NT2/D1 (cell line): ENCODE data around the gene PNKD.

Experiments
- DNase-seq: peaks from one replicate; pipeline ENCODE4 v3.0.0-alpha.2; 2011; ENCODE audit warnings: low read depth, low spot score
- H3K27me3 ChIP-seq: 2 replicates; pipeline ENCODE4 v1.6.0; 2011; ENCODE audit warnings: mild to moderate bottlenecking; ENCODE audit not compliant: insufficient read length, insufficient read depth
- H3K36me3 ChIP-seq: 2 replicates; pipeline ENCODE4 v1.6.1; 2011; ENCODE audit warnings: mild to moderate bottlenecking, low read length, mixed read lengths; ENCODE audit not compliant: insufficient read depth, insufficient read length
- H3K4me1 ChIP-seq: 2 replicates; pipeline ENCODE4 v1.5.1; 2011; ENCODE audit not compliant: insufficient read depth, insufficient read length
- H3K4me3 ChIP-seq: 2 replicates; pipeline ENCODE4 v1.5.1; 2011; ENCODE audit warnings: low read depth; ENCODE audit not compliant: insufficient read length
- H3K9ac ChIP-seq: 2 replicates; pipeline ENCODE4 v1.6.0; 2011; ENCODE audit warnings: low read depth; ENCODE audit not compliant: insufficient read length
- H3K9me3 ChIP-seq: 2 replicates; pipeline ENCODE4 v1.5.1; 2011; ENCODE audit warnings: mild to moderate bottlenecking, low read length; ENCODE audit not compliant: insufficient read depth
- SUZ12 ChIP-seq: IDR thresholded peaks from 2 replicates; pipeline ENCODE4 v1.6.1; 2011; ENCODE audit not compliant: insufficient read length, insufficient read depth; ENCODE audit errors: extremely low read depth
- YY1 ChIP-seq: IDR thresholded peaks from 2 replicates; pipeline ENCODE4 v1.6.1; 2011; ENCODE audit not compliant: insufficient read length, insufficient read depth
- ZNF274 ChIP-seq: IDR thresholded peaks from 2 replicates; pipeline ENCODE4 v1.6.1; 2011; ENCODE audit warnings: mild to moderate bottlenecking, low read depth, low read length

Gene PNKD

GRCh38 chr2:218281449-218281848 is 11.1 kb downstream of the PNKD start:
- peaks cover 20% of the 10 kb centered on the region for H3K4me1 ChIP-seq
- H3K4me3 ChIP-seq = no peak overlapping the region
- peaks cover 64% of the 10 kb centered on the region for H3K36me3 ChIP-seq
- H3K9me3 ChIP-seq = no peaks in the 10 kb centered on the region
- H3K9ac ChIP-seq = no peak overlapping the region
- no peaks in the 10 kb centered on the region for H3K27me3 ChIP-seq
- no peak for DNase-seq
- no peak for TF ChIP-seq YY1
- no peak for TF ChIP-seq SUZ12
- TF ChIP-seq ZNF274 = no peak

- H3K9ac ChIP-seq = peak overlapping the region; percentile 11
- no peaks in the 10 kb centered on the region for H3K27me3 ChIP-seq
- no peaks in the 10 kb centered on the region for H3K9me3 ChIP-seq
- H3K4me3 ChIP-seq = no peak overlapping the region
- no peak for DNase-seq
- H3K4me1 ChIP-seq = peaks cover 25% of the 10 kb centered on the region
- TF ChIP-seq YY1 = no peak
- TF ChIP-seq ZNF274 = no peak
- TF ChIP-seq SUZ12 = no peak
- H3K36me3 ChIP-seq = peaks cover 55% of the 10 kb centered on the region
These were observed 12.1 kb downstream of the PNKD start for GRCh38 chr2:218282173-218282991.

GRCh38 chr2:218284106-218284811 is 13.9 kb downstream of the PNKD start:
- Histone ChIP-seq H3K9me3 (no peaks in the 10 kb centered on the region), H3K9ac (peak overlapping the region; percentile 45), H3K4me3 (no peak overlapping the region), H3K27me3 (no peaks in the 10 kb centered on the region), H3K36me3 (peaks cover 36% of the 10 kb centered on the region), H3K4me1 (peaks cover 25% of the 10 kb centered on the region)
- TF ChIP-seq SUZ12 = no peak
- no peak for TF ChIP-seq ZNF274
- TF ChIP-seq YY1 = no peak
- no peak for DNase-seq

DNA sequence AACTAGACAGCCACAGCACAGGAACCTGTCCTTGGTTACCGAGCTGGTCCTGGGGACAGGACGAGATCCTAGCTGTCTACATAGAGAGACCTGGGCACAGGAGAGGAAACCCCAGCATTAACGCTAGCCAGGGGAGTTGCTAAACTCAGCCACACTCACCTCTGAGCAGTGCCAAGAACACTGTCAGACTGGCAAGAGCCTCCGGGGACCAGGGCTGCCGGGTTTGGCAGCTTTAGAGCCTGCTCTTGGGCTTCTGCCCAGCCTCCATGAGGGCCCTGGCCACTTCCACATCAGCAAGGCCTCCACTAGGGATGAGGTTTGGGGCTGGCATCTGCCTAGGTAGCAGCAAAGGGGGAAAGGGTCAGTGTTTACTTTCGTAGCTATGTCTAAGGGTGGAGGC is 15.3 kb downstream of the PNKD start:
- Histone ChIP-seq H3K4me1 (peaks cover 26% of the 10 kb centered on the region), H3K36me3 (peaks cover 27% of the 10 kb centered on the region), H3K9me3 (no peaks in the 10 kb centered on the region), H3K27me3 (no peaks in the 10 kb centered on the region), H3K9ac (peak overlapping the region; percentile 68), H3K4me3 (no peak overlapping the region)
- TF ChIP-seq YY1 = no peak
- TF ChIP-seq SUZ12 = no peak
- TF ChIP-seq ZNF274 = no peak
- DNase-seq = no peak

- H3K36me3 ChIP-seq = peaks cover 20% of the 10 kb centered on the region
- H3K4me3 ChIP-seq = peak overlapping the region; percentile 23
- H3K4me1 ChIP-seq = peaks cover 28% of the 10 kb centered on the region
- peak overlapping the region; percentile 68 for H3K9ac ChIP-seq
- peak; percentile 68 for DNase-seq
- H3K9me3 ChIP-seq = no peaks in the 10 kb centered on the region
- no peaks in the 10 kb centered on the region for H3K27me3 ChIP-seq
- TF ChIP-seq ZNF274 (no peak), SUZ12 (no peak), YY1 (no peak)
These were observed 16.5 kb downstream of the PNKD start for GRCh38 chr2:218286570-218287459.

DNA sequence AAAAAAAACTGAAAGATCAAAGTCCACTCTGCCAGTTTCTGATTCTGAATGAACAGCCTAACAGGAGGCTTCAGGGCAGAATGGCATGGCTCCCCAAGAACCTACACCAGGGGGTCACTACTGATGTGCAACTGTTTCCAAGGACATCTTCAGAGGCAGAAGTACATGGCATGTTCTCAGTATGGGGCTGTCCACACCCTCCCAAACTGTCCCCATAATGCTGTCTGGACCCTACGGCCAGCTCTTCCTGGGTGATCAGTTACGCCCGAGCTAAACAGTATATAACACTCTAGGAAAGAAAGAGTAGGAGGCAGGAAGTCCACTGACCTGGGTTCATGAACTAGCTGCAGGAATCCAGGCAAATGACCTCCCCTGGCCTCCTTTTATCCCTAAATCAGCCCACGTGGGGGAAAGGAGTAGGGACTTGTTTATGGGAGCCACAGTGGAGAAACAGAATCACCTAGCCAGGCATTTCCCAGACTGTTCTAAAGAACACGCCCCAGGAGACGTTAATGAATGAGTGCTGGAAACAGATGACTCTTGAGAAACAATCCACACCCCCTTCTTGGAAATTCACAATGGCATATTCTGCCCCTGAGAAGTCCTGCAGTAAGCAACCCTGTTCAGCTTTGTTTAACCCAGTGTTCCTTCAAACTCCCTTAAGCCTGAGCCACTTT is 19.5 kb downstream of the PNKD start:
- H3K36me3 ChIP-seq = peaks cover 12% of the 10 kb centered on the region
- TF ChIP-seq YY1 (no peak), SUZ12 (no peak), ZNF274 (no peak)
- no peaks in the 10 kb centered on the region for H3K9me3 ChIP-seq
- no peak for DNase-seq
- peaks cover 25% of the 10 kb centered on the region for H3K4me1 ChIP-seq
- no peaks in the 10 kb centered on the region for H3K27me3 ChIP-seq
- peak overlapping the region; percentile 53 for H3K9ac ChIP-seq
- no peak overlapping the region for H3K4me3 ChIP-seq
